NCI-H446 treated with DMSO at 0.1 percent for 48 hours (cell line): ENCODE results near the gene FCSK.
"Not testable (repeated sequence)": the region's sequence is repeated elsewhere in the genome, so short reads cannot be mapped to it uniquely, and the experiment has no call there.

Experiments used
- DNase-seq: peaks from one replicate; lab custom pipeline; 2025; lab: John Stamatoyannopoulos, UW

Gene FCSK

GRCh38 chr16:70454222-70455034 lies at the start of gene FCSK:
Gene FCSK, plus strand, starts transcription at chr16:70454595. Its CDS starts 8,596 bp downstream, at chr16:70463191.
- no peak for DNase-seq

- DNase-seq: not testable (repeated sequence)
Measured at GRCh38 chr16:70406104-70406503, 48.3 kb upstream of the FCSK start.

- DNase-seq: no peak
Measured at GRCh38 chr16:70407811-70408274, 46.6 kb upstream of the FCSK start.

- no peak for DNase-seq
Measured at GRCh38 chr16:70410734-70411133, 43.7 kb upstream of the FCSK start.

- no peak for DNase-seq
Measured at GRCh38 chr16:70412385-70412784, 42.0 kb upstream of the FCSK start.

- not testable (repeated sequence) for DNase-seq
Measured at GRCh38 chr16:70413572-70413971, 40.8 kb upstream of the FCSK start.

GRCh38 chr16:70416748-70417616 lies 37.4 kb upstream of the FCSK start:
- no peak for DNase-seq

- no peak for DNase-seq
Measured at GRCh38 chr16:70417661-70418060, 36.7 kb upstream of the FCSK start.

GRCh38 chr16:70418274-70418992 lies 36.0 kb upstream of the FCSK start:
- DNase-seq: no peak

GRCh38 chr16:70418993-70419318 lies 35.4 kb upstream of the FCSK start:
- DNase-seq: no peak

- no peak for DNase-seq
Measured at GRCh38 chr16:70419384-70420327, 34.7 kb upstream of the FCSK start.

GRCh38 chr16:70421014-70421413 lies 33.4 kb upstream of the FCSK start:
- DNase-seq: no peak

- no peak for DNase-seq
Measured at GRCh38 chr16:70421473-70422311, 32.7 kb upstream of the FCSK start.

GRCh38 chr16:70422543-70422942 lies 31.9 kb upstream of the FCSK start:
- no peak for DNase-seq

- DNase-seq: no peak
Measured at GRCh38 chr16:70427786-70428177, 26.6 kb upstream of the FCSK start.

- DNase-seq: peak; percentile 15
Measured at GRCh38 chr16:70428178-70428998, 26.0 kb upstream of the FCSK start.

- DNase-seq: no peak
Measured at GRCh38 chr16:70429888-70430666, 24.3 kb upstream of the FCSK start.

- DNase-seq: no peak
Measured at GRCh38 chr16:70430667-70431536, 23.5 kb upstream of the FCSK start.
